ENCODE data around the gene TCEANC2.

TCEANC2 gene

GRCh38 chr1:54131419-54131818 is 78.0 kb downstream of the TCEANC2 start:
- no peak for DNase-seq (ENCODE audit: low spot score)
- in situ Hi-C loops (cut with MboI; ENCODE audit: low pct_unique_long_range_greater_than_20kb, low sequenced_read_pairs, unreplicated experiment): no loop called here
- no peak for TF ChIP-seq CTCF (IDR thresholded peaks at IDR 0.05; ENCODE audit: extremely low read depth, insufficient read depth, missing control alignments)

GRCh38 chr1:54132495-54132894 is 79.1 kb downstream of the TCEANC2 start:
- DNase-seq (ENCODE audit: low spot score): no peak
- no peak for TF ChIP-seq CTCF (IDR thresholded peaks at IDR 0.05; ENCODE audit: extremely low read depth, insufficient read depth, missing control alignments)
- in situ Hi-C loops (cut with MboI; ENCODE audit: low pct_unique_long_range_greater_than_20kb, low sequenced_read_pairs, unreplicated experiment): no loop called here

- in situ Hi-C loops (cut with MboI; ENCODE audit: low pct_unique_long_range_greater_than_20kb, low sequenced_read_pairs, unreplicated experiment): no loop called here
- TF ChIP-seq CTCF (IDR thresholded peaks at IDR 0.05; ENCODE audit: extremely low read depth, insufficient read depth, missing control alignments): no peak
- no peak for DNase-seq (ENCODE audit: low spot score)
Measured at GRCh38 chr1:54134295-54134694, 80.9 kb downstream of the TCEANC2 start.

- no peak for TF ChIP-seq CTCF (IDR thresholded peaks at IDR 0.05; ENCODE audit: extremely low read depth, insufficient read depth, missing control alignments)
- no peak for DNase-seq (ENCODE audit: low spot score)
- in situ Hi-C loops (cut with MboI; ENCODE audit: low pct_unique_long_range_greater_than_20kb, low sequenced_read_pairs, unreplicated experiment): no loop called here
Measured at GRCh38 chr1:54135436-54136120, 82.2 kb downstream of the TCEANC2 start.

DNA sequence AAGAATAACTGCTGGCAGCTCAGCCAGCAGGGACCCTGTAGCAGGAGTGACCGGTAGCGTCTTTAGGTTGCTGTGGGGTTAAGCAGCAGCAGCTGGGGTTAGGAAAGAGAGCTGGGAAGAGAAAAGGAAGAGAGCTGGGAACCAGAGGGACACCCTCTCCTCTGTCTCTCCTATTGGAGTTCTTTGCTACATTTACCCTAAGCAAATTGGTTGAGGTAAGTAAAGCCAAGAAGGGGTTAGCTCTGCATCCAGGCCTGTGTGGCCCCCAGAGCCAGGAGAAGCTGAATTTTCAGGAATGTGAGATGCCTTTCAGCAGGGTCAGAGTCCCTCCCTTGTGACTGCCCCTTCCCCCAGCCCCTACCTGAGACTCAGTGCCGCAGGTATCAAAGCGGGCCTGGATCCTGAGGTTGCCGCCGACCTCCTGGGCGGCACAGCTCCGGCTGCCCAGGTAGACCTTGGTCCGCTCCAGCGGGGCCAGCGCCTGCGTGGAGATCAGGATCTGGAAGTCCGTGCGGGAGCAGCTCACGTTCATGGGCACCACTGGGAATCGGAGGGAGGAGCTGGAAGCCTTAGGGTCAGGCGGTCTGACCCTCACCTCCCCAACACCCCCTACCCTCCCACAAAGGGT is 83.0 kb downstream of the TCEANC2 start:
- no peak for TF ChIP-seq CTCF (IDR thresholded peaks at IDR 0.05; ENCODE audit: extremely low read depth, insufficient read depth, missing control alignments)
- in situ Hi-C loops (cut with MboI; ENCODE audit: low pct_unique_long_range_greater_than_20kb, low sequenced_read_pairs, unreplicated experiment): no loop called here
- DNase-seq (ENCODE audit: low spot score): no peak

DNA sequence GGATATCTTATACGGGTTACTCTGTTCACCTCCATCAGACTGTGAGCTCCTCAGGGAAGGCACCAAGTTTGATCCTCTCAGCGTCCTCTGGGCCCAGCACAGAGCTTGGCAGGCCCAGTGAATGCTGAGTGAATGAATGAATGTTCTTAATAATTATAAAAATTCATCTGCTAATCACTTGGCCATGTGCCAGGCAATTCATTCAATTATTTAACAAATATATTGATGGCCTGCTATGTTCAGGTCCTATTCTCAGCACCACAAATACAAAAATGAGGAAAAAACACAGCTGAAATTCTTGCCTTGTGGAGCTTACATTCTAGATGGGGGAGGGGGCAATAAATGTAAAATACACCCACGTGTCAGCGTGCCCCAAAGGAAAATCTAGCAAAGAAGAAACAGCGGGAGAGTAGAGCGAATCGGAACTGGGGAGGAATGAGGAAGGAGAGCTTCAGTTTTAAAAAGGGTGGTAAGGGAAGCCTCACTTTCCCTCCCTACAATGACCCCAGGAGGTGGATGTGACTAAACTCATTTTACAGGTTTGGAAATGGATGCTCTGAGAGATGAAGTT is 83.6 kb downstream of the TCEANC2 start:
- TF ChIP-seq CTCF (IDR thresholded peaks at IDR 0.05; ENCODE audit: extremely low read depth, insufficient read depth, missing control alignments): no peak
- DNase-seq (ENCODE audit: low spot score): no peak
- in situ Hi-C loops (cut with MboI; ENCODE audit: low pct_unique_long_range_greater_than_20kb, low sequenced_read_pairs, unreplicated experiment): no loop called here
